ENCODE measurements around the gene CBLB.

The CBLB gene

DNA sequence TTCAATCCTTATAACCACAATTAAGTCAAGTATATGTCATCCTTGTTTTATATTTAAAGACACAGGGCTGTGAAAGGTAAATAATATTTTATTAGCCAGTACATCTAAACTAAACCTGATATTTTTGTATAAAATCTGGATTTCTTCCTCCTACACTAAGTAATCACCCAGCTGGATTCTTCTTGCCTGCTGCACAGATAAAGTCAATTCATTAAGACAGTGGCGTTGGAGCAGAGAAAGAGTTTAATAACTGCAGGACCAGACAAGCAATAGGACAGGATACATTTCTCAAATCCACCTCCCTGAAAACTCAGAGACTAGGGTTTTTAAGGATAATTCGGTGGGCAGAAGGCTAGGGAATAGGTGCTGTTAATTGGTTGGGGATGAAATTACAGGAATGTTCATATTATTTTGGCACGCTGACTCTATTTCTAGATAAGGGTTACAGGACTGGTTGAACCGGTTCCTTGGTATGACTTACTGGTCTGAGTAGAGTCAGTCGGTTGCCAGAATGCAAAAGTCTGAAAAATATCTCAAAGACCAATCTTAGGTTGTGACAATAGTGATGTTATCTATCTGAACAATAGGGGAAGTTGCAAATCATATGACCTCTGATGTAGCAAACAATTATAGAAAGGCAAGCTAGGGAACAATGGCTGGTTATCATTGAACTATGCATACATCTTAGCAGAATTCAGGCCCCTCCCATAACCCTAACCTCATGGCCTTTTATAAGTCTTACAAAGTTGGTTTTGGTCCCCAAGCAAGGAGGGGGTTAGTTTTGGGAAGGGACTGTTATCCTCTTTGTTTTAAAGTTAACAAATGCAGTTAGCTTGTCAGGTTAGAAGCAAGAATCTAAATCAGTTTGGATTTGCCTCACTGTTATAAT lies 257.3 kb downstream of the CBLB start:
- no peak for DNase-seq

DNA sequence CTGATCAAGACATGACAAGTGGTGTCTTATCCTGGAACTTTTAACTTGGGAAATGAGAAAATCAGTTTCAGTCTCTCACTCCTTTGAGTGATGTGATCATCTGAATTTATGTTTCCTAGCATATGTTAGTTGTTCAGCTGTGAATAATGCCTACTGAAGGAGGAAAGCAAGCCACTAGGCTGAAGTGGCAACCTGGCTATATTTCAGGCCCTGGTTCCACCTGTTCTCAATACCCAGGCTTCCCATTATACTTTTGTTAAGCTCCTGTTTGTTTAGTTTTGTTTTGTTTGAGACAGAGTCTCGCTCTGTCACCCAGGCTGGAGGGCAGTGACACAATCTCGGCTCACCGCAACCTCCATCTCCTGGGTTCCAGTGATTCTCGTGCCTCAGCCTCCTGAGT lies 258.3 kb downstream of the CBLB start:
- DNase-seq = no peak

DNA sequence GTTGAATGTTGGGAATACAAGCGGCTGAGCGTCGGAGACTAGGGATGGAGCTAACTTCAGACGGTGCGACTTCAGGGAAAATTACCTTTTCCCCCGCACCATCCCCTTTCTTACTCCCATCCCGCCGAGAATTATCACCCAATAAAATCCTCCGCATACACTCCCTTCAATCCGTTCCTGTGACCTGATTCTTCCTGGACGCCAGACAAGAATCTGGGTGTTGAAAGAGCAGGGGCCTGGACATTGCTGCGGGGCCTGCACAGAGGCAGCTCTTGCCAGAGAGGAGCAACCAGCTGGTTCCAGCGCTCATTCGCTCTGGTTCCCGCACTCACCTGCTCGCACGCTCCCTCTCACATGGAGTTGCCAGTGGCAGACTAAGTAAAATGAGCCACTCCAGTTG lies 260.2 kb downstream of the CBLB start:
- no peak for DNase-seq

DNA sequence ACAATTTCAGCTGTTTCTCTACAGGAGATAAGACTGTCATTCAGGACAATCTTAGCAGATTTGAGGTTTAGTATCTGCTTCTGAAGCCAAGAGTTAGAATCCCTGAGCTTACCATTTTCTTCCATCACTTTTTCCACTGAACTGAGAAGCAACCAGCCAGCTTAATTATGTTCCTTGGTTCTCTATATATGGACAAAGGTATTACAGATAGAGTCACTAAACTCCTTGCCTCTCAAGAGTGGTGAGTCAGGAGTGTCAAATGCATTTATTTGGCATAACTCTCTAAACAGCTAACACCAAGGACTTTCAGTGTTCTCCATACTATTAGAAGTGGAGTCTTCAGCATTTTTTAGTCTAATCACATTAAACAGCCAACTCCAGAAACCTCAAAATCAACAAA lies 262.8 kb downstream of the CBLB start:
- DNase-seq = no peak

Data from COR-L47 (cell line).